Prostate gland (tissue), 2 donors: ENCODE results near the gene TPO. TPM values are rescaled to one million over a fixed set of nuclear protein-coding genes. Genes with fewer than 3 reads are reported as not detected.
"Not testable (repeated sequence)": the region's sequence is repeated elsewhere in the genome, so short reads cannot be mapped to it uniquely, and the experiment has no call there.

Source experiments
- DNase-seq: peaks from one replicate; pipeline ENCODE4 v3.0.0-alpha.2; 2019; ENCODE audit warnings: low spot score
- H3K27ac ChIP-seq, 2 donors: fragments of 200-600 bp; sonication (generic); 2 replicates each; pipeline ENCODE4 v1.5.1; 2017 to 2019
- H3K27me3 ChIP-seq: fragments of 200-600 bp; sonication (generic); replicated peaks from 2 replicates; pipeline ENCODE4 v1.5.1; 2019; ENCODE audit not compliant: insufficient read depth
- H3K36me3 ChIP-seq, 2 donors: fragments of 200-600 bp; sonication (generic); 1 replicate in 1 of 2; 2 replicates in 1 of 2; pipeline versions ENCODE4 v1.5.1 to v1.8.1; 2017 to 2019
- H3K4me1 ChIP-seq: fragments of 200-600 bp; sonication (generic); replicated peaks from 2 replicates; pipeline ENCODE4 v1.5.1; 2019
- H3K4me3 ChIP-seq, 2 donors: fragments of 200-600 bp; sonication (generic); 2 replicates each; pipeline ENCODE4 v1.5.1; 2017 to 2019
- H3K9me3 ChIP-seq: fragments of 200-600 bp; sonication (generic); 2 replicates; pipeline ENCODE4 v1.5.1; 2017
- POLR2A ChIP-seq: fragments of 450-650 bp; IDR thresholded peaks from one replicate; pipeline ENCODE4 v1.6.1; 2016; ENCODE audit warnings: antibody characterized with exemption, mild to moderate bottlenecking
- POLR2AphosphoS5 ChIP-seq: sonication (generic); formaldehyde crosslinking; IDR thresholded peaks from one replicate; pipeline ENCODE4 v1.6.1; 2017; ENCODE audit warnings: antibody characterized with exemption
- WGBS: methylation state at CpG from one replicate; pipeline ENCODE4 v1.1.5; 2018; 5-methylcytosine and 5-hydroxymethylcytosine counted together
- intact Hi-C: fragments of 100-400 bp; cut with DNase I; formaldehyde crosslinking; loops from one replicate; pipeline ENCODE4 v1.14.2; 2022
- total RNA-seq, 2 donors: library from RNA; depleted of rRNA; stranded (reverse); fragments of >200 nt; gene quantifications; one replicate each; pipeline ENCODE4 v1.1.0, GENCODE V29; 2016
- TF ChIP-seq, protein P1 (sequence below), 4 experiments: fragments of 200-600 bp in 2 of 4; fragments of 450-650 bp in 2 of 4; sonication (generic) in 2 of 4; IDR thresholded peaks; 1 replicate in 3 of 4; 2 replicates in 1 of 4; pipeline ENCODE4 v1.5.1; 2016 to 2019; ENCODE audit warnings: antibody characterized with exemption in 4 of 4, mild to moderate bottlenecking in 2 of 4, moderate library complexity in 2 of 4

The TPO gene
- total RNA-seq, 2 donors from 2014 or later = 0.82 to 1.4 TPM

DNA sequence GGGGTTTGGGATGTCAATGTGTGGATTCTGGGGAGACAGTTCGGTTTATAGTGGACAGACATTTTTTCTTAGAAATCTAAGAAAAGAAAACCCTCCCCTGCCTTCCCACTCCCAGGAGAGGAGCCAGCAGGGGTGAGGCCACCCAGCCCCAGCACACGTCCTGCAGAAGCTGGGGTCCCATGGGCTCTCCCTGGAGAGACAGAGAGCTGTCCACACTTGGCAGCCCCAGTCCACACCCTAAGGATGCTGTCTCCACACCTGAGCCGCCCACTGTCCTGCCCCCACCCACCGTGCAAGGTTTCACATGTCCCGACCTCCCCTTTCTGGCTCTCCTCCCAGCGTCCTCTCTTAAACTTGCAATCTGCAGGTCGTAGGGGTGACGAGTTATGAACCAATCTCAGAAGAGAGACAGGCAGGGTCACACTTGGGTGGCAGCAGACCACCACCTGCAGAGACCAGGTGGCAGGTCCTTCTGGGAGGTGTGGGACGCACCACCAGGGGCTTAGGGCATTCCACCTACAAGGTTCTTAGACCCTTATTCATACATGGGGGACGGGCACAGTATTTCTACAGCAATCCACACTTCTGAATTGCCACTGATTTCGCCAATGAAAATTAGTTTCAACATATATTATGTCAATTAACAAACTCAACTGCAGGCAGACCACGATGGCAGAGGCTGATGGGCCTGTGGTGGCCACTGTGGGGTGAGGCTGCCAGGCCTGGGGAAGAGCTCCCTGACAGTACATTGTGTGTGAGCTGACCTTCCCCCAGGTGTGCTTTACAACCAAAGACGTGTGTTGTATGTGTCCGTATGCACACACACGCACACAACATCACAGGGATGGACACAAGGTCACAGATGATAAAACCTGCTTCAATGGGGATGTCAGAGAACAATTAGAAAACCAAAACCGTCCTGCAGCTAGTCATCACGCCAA lies 158.5 kb downstream of the TPO start:
- Histone ChIP-seq H3K27ac (no peak overlapping the region), H3K4me1 (no peaks in the 10 kb centered on the region), H3K36me3 (no peaks in the 10 kb centered on the region), H3K27me3 (no peaks in the 10 kb centered on the region), H3K9me3 (no peaks in the 10 kb centered on the region), H3K4me3 (no peak overlapping the region)
- DNase-seq = no peak
- intact Hi-C loops = no loop called here
- WGBS = 81% methylated on average over 17 of the region's 17 CpGs
- TF ChIP-seq POLR2A = no peak
- TF ChIP-seq, protein P1, sequence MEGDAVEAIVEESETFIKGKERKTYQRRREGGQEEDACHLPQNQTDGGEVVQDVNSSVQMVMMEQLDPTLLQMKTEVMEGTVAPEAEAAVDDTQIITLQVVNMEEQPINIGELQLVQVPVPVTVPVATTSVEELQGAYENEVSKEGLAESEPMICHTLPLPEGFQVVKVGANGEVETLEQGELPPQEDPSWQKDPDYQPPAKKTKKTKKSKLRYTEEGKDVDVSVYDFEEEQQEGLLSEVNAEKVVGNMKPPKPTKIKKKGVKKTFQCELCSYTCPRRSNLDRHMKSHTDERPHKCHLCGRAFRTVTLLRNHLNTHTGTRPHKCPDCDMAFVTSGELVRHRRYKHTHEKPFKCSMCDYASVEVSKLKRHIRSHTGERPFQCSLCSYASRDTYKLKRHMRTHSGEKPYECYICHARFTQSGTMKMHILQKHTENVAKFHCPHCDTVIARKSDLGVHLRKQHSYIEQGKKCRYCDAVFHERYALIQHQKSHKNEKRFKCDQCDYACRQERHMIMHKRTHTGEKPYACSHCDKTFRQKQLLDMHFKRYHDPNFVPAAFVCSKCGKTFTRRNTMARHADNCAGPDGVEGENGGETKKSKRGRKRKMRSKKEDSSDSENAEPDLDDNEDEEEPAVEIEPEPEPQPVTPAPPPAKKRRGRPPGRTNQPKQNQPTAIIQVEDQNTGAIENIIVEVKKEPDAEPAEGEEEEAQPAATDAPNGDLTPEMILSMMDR (IDR thresholded peaks at IDR 0.05) = no peak
- no peak for TF ChIP-seq POLR2AphosphoS5

DNA sequence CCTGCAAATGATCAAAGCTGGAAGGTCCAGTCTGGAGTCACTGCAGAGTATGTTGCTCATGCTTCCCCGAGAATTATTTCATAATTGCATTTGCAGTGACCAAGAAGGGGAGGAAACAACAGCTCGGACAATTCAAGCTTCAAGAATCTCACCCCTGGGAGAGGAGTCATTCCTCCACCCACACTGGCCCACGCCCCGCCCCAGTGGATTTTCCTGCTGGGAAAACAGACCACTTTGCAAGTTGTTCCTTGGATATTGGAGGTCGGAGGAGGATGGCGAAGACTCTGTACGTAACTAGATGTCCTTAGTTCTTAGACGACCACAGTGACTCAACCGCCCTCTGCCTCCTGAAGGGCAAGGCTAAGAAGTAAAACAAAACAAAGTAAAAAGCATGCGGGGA lies 159.4 kb downstream of the TPO start:
- H3K27me3 ChIP-seq = no peaks in the 10 kb centered on the region
- H3K27ac ChIP-seq = no peak overlapping the region
- no peak overlapping the region for H3K4me3 ChIP-seq
- H3K36me3 ChIP-seq = no peaks in the 10 kb centered on the region
- H3K4me1 ChIP-seq = no peaks in the 10 kb centered on the region
- intact Hi-C loops = no loop called here
- H3K9me3 ChIP-seq = no peaks in the 10 kb centered on the region
- TF ChIP-seq POLR2A = no peak
- no peak for TF ChIP-seq POLR2AphosphoS5
- TF ChIP-seq, protein P1 (IDR thresholded peaks at IDR 0.05) = no peak
- WGBS = 86% methylated on average over 10 of the region's 10 CpGs
- DNase-seq = no peak

DNA sequence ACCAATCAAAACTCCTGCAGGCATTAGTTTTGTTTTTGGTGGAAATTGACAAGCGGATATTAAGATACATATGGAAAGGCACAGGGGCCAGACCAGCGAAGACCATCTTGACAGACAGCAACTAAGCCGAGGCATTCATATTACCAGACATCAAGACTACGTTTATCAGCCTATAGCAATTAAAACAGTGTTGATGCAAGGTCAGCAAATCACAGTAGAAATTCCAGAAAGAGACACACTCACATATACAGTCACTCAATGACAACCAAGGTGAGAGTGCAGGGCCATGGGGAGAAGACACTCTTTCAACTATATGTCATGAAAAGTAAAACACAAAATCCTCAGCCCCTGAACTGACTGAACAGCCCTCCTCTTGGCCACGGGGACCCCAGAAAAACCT lies 164.6 kb downstream of the TPO start:
- H3K27me3 ChIP-seq = no peaks in the 10 kb centered on the region
- no peaks in the 10 kb centered on the region for H3K4me1 ChIP-seq
- H3K4me3 ChIP-seq = no peak overlapping the region
- WGBS = 92% methylated on average over 5 of the region's 5 CpGs
- no peaks in the 10 kb centered on the region for H3K9me3 ChIP-seq
- TF ChIP-seq POLR2AphosphoS5 = no peak
- no peak for TF ChIP-seq POLR2A
- TF ChIP-seq, protein P1 (IDR thresholded peaks at IDR 0.05) = no peak
- no peak overlapping the region for H3K27ac ChIP-seq
- intact Hi-C loops = no loop called here
- H3K36me3 ChIP-seq = no peaks in the 10 kb centered on the region
- no peak for DNase-seq

DNA sequence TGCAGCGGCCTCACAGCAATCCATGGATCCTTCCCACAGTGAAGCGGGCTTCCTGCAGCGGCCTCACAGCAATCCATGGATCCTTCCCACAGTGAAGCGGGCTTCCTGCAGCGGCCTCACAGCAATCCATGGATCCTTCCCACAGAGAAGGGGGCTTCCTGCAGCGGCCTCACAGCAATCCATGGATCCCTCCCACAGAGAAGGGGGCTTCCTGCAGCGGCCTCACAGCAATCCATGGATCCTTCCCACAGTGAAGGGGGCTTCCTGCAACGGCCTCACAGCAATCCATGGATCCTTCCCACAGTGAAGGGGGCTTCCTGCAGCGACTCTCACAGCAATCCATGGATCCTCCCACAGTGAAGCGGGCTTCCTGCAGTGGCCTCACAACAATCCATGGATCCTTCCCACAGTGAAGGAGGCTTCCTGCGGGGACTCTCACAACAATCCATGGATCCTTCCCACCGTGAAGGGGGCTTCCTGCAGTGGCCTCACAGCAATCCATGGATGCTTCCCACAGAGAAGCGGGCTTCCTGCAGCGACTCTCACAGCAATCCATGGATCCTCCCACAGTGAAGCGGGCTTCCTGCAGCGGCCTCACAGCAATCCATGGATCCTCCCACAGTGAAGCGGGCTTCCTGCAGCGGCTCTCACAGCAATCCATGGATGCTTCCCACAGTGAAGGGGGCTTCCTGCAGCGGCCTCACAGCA lies 168.1 kb downstream of the TPO start:
- H3K9me3 ChIP-seq, intact Hi-C loops, H3K36me3 ChIP-seq, DNase-seq, H3K27me3 ChIP-seq, H3K4me1 ChIP-seq, H3K27ac ChIP-seq, H3K4me3 ChIP-seq: not testable (repeated sequence)
- 92% methylated on average over 19 of the region's 19 CpGs for WGBS

DNA sequence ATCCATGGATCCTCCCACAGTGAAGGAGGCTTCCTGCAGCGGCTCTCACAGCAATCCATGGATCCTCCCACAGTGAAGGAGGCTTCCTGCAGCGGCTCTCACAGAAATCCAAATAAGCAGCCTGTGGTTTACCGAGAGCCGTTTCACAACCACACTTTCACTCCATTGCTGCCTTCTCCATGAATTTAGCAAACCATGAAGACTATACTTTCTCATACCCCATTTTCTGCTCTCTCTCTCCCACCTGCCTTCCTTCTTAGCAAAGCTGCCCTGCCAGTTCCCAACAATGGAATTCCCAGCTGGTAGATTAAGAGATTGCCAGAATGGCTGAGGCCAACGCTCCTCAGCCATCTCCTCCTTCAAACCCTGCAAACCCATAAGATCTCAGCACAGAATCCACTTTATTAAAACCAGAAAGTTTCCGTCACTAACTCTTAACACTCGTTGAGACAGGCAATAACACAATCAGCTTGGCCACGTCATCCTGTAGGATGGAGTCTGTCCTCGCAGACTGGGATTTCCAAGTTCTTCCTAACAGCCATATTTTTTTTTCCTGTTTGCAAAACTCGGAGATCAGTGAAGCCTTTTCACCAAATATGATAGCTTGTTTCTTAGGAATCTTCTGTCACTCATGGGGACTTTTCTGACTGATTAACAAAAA lies 168.8 kb downstream of the TPO start:
- TF ChIP-seq POLR2AphosphoS5 = no peak
- TF ChIP-seq, protein P1 (IDR thresholded peaks at IDR 0.05) = no peak
- no peak for TF ChIP-seq POLR2A
- H3K36me3 ChIP-seq = no peaks in the 10 kb centered on the region
- H3K4me1 ChIP-seq = no peaks in the 10 kb centered on the region
- H3K9me3 ChIP-seq = no peaks in the 10 kb centered on the region
- intact Hi-C loops = no loop called here
- no peak overlapping the region for H3K4me3 ChIP-seq
- no peak for DNase-seq
- no peaks in the 10 kb centered on the region for H3K27me3 ChIP-seq
- no peak overlapping the region for H3K27ac ChIP-seq
- 75% methylated on average over 10 of the region's 10 CpGs for WGBS
